Activated T-helper 1 cell treated with anti-CD3 and anti-CD28 coated beads, Interleukin-12 subunit alpha, Interleukin-12 subunit beta, Interleukin-2, Interleukin-4 antibody, amounts not matched to agents 30 ng/mL and 10 ng/mL and 1 ng/mL, durations not matched to agents 14 hours and 24 hours and 36 hours (primary cell): Measurements from ENCODE around the gene TFB2M. TPM values are rescaled to one million over a fixed set of nuclear protein-coding genes. Genes with fewer than 3 reads are reported as not detected.
"Not testable (repeated sequence)": the region's sequence is repeated elsewhere in the genome, so short reads cannot be mapped to it uniquely, and the experiment has no call there.

Source experiments
- DNase-seq: peaks from one replicate; pipeline ENCODE4 v3.0.0; 2021; ENCODE audit warnings: low spot score
- H3K27ac Mint-ChIP-seq: one replicate; pipeline ENCODE4 v1.8.0; 2021; ENCODE audit warnings: mild to moderate bottlenecking, mixed read lengths
- H3K27me3 Mint-ChIP-seq: one replicate; pipeline ENCODE4 v1.8.0; 2022; ENCODE audit warnings: mild to moderate bottlenecking, moderate library complexity, mixed read lengths; ENCODE audit not compliant: insufficient read depth
- H3K36me3 Mint-ChIP-seq: one replicate; pipeline ENCODE4 v1.8.0; 2021; ENCODE audit warnings: low read depth, mixed read lengths
- H3K4me1 Mint-ChIP-seq: one replicate; pipeline ENCODE4 v1.8.0; 2021; ENCODE audit warnings: low read depth, mixed read lengths
- H3K4me3 Mint-ChIP-seq: one replicate; pipeline ENCODE4 v1.8.0; 2021; ENCODE audit warnings: mild to moderate bottlenecking, moderate library complexity, mixed read lengths
- H3K9me3 Mint-ChIP-seq: one replicate; pipeline ENCODE4 v1.8.0; 2021; ENCODE audit warnings: mixed read lengths
- intact Hi-C: fragments of 100-400 bp; cut with micrococcal nuclease; formaldehyde crosslinking; loops from one replicate; pipeline ENCODE4 v1.15.1; 2024
- total RNA-seq: library from RNA; stranded (reverse); gene quantifications from 2 replicates; pipeline ENCODE4 v1.2.3, GENCODE V29; 2022

Gene TFB2M
- total RNA-seq, result 24.8 and 30.9 TPM in 2 replicates

- no peaks in the 10 kb centered on the region for H3K9me3 Mint-ChIP-seq
- peak within 1 kb of the TSS; percentile 98 for H3K4me3 Mint-ChIP-seq
- intact Hi-C loops, result loop anchor here (1.0 to 10.0 kb wide), 18 partner anchors 43 to 1964 kb away; partner anchors contain the start of genes COX20, HNRNPU, KIF26B and SCCPDH
- peaks cover 12% of the 10 kb centered on the region for H3K36me3 Mint-ChIP-seq
- no peaks in the 10 kb centered on the region for H3K27me3 Mint-ChIP-seq
- H3K4me1 Mint-ChIP-seq, result peaks cover 48% of the 10 kb centered on the region
- H3K27ac Mint-ChIP-seq, result peak within 1 kb of the TSS; percentile 99
- DNase-seq, result peak; percentile 93
Observed at GRCh38 chr1:246566128-246566812, at the start of gene TFB2M, which contains the start of gene CNST. Gene TFB2M (minus strand): TSS chr1:246566261. CDS start chr1:246566138, 123 bp downstream. Gene CNST (plus strand): TSS chr1:246566456. CDS start chr1:246591563, 25,107 bp downstream.

- peaks cover 3% of the 10 kb centered on the region for H3K27me3 Mint-ChIP-seq
- no peak for DNase-seq
- H3K27ac Mint-ChIP-seq, result peak overlapping the region; percentile 65
- intact Hi-C loops, result no loop called here
- peaks cover 19% of the 10 kb centered on the region for H3K4me1 Mint-ChIP-seq
- H3K36me3 Mint-ChIP-seq, result peaks cover 15% of the 10 kb centered on the region
- no peaks in the 10 kb centered on the region for H3K9me3 Mint-ChIP-seq
- no peak overlapping the region for H3K4me3 Mint-ChIP-seq
Observed at GRCh38 chr1:246613096-246613758, 47.2 kb upstream of the TFB2M start.

DNA sequence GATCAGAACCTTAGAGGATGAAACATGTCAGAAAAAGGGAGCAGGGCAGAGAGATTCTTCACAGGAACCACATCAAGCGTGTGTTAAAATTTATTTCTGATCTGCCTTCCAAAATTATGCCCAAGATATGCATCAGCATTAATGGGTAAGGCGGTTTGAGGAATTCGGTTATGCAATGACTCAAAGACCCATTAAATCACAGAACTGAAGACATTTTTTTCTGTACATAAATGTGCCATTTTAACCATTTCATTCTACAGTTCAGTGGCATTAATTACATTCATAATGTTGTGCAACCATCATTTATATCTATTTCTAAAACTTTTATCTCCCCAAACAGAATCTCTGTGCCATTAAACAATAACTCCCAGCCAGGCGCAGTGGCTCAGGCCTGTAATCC, 43.6 kb upstream of the TFB2M start:
- H3K9me3 Mint-ChIP-seq, result no peaks in the 10 kb centered on the region
- peaks cover 8% of the 10 kb centered on the region for H3K36me3 Mint-ChIP-seq
- no peak overlapping the region for H3K4me3 Mint-ChIP-seq
- DNase-seq, result no peak
- intact Hi-C loops, result loop anchor here (2.0 kb wide), 1 partner anchor 43 kb away; the partner anchor contains the start of genes CNST and TFB2M
- H3K27ac Mint-ChIP-seq, result no peak overlapping the region
- peaks cover 19% of the 10 kb centered on the region for H3K4me1 Mint-ChIP-seq
- peaks cover 3% of the 10 kb centered on the region for H3K27me3 Mint-ChIP-seq

- Mint-ChIP-seq H3K9me3 (peaks cover under 1% of the 10 kb centered on the region), H3K4me1 (peaks cover 20% of the 10 kb centered on the region), H3K36me3 (peaks cover 7% of the 10 kb centered on the region), H3K27ac (peak overlapping the region; percentile 18), H3K27me3 (peaks cover 3% of the 10 kb centered on the region), H3K4me3 (no peak overlapping the region)
- no peak for DNase-seq
- intact Hi-C loops, result loop anchor here (2.0 kb wide), 1 partner anchor 42 kb away; the partner anchor contains the start of genes CNST and TFB2M
Observed at GRCh38 chr1:246608616-246609376, 42.7 kb upstream of the TFB2M start.

DNA sequence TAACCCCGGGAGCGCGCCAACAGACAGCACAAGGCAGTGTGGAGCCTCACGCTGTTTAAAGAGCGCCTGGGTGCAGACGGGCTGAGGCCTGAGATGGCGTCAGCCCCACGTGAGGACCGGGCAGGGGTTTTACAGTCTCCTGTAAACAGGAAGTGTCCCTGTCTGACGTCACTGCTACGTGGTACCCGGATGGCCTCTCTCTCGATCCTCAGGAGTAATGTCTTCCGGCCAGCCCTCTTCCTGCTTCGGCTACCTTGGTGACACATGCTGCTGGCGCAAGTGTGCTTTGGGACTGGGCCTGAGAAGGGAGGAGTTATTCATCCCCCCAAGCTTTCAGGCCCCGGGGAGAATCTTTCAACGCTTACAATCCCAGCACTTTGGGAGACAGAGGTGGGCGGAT, 41.4 kb upstream of the TFB2M start:
- H3K9me3 Mint-ChIP-seq, result peaks cover 6% of the 10 kb centered on the region
- peaks cover 32% of the 10 kb centered on the region for H3K4me1 Mint-ChIP-seq
- peaks cover 3% of the 10 kb centered on the region for H3K27me3 Mint-ChIP-seq
- no peak overlapping the region for H3K4me3 Mint-ChIP-seq
- H3K36me3 Mint-ChIP-seq, result peaks cover 10% of the 10 kb centered on the region
- DNase-seq, result no peak
- H3K27ac Mint-ChIP-seq, result no peak overlapping the region
- intact Hi-C loops, result no loop called here

DNA sequence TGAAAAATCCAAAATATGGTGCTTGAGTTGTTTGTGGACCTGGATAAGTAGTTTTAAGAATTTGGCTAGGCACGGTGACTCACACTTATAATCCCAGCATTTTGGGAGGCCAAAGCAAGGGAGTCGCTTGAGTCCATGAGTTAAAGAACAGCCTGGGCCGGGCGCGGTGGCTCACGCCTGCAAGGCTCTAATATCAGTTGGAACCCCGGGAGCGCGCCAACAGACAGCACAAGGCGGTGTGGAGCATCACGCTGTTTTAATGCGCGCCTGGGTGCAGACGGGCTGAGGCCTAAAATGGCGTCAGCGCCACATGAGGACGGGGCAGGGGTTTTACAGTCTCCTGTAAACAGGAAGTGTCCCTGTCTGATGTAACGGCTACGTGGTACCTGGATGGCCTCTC, 39.2 kb upstream of the TFB2M start:
- H3K4me3 Mint-ChIP-seq, H3K27me3 Mint-ChIP-seq, H3K27ac Mint-ChIP-seq, DNase-seq, intact Hi-C loops, H3K9me3 Mint-ChIP-seq: not testable (repeated sequence)
- H3K4me1 Mint-ChIP-seq, result peaks cover 35% of the 10 kb centered on the region
- peaks cover 12% of the 10 kb centered on the region for H3K36me3 Mint-ChIP-seq

- peaks cover 6% of the 10 kb centered on the region for H3K9me3 Mint-ChIP-seq
- no peak overlapping the region for H3K4me3 Mint-ChIP-seq
- no peak for DNase-seq
- H3K4me1 Mint-ChIP-seq, result peaks cover 27% of the 10 kb centered on the region
- no peaks in the 10 kb centered on the region for H3K27me3 Mint-ChIP-seq
- intact Hi-C loops, result no loop called here
- H3K36me3 Mint-ChIP-seq, result peaks cover 11% of the 10 kb centered on the region
- no peak overlapping the region for H3K27ac Mint-ChIP-seq
Observed at GRCh38 chr1:246602194-246602593, 36.1 kb upstream of the TFB2M start.

- Mint-ChIP-seq H3K27ac (no peak overlapping the region), H3K36me3 (peaks cover 13% of the 10 kb centered on the region), H3K27me3 (no peaks in the 10 kb centered on the region), H3K9me3 (peaks cover 6% of the 10 kb centered on the region), H3K4me1 (peaks cover 27% of the 10 kb centered on the region), H3K4me3 (no peak overlapping the region)
- DNase-seq, result no peak
- intact Hi-C loops, result no loop called here
Observed at GRCh38 chr1:246600579-246600978, 34.5 kb upstream of the TFB2M start.

GRCh38 chr1:246599315-246599714, 33.3 kb upstream of the TFB2M start:
- Mint-ChIP-seq H3K9me3 (peaks cover 6% of the 10 kb centered on the region), H3K36me3 (peaks cover 14% of the 10 kb centered on the region), H3K27ac (no peak overlapping the region), H3K27me3 (no peaks in the 10 kb centered on the region), H3K4me1 (peaks cover 27% of the 10 kb centered on the region), H3K4me3 (no peak overlapping the region)
- intact Hi-C loops, result no loop called here
- DNase-seq, result no peak

DNA sequence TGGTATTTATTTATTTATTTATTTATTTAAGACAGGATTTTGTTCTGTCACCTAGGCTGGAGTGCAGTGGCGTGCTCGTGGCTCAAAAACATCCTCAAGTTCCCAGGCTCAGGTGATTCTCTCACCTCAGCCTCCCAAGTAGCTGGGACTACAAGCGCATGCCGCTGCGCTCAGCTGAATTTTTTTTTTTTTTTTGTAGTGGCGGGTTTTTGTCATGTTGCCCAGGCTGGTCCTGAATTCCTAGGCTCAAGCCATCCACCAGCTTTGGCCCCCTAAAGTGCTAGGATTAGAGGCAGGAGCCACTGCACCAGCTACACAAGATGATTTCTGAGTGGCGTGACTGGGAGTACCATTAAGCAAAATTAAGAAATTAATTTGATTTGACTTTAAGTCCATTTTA, 31.9 kb upstream of the TFB2M start:
- H3K9me3 Mint-ChIP-seq, result no peaks in the 10 kb centered on the region
- no peak overlapping the region for H3K27ac Mint-ChIP-seq
- DNase-seq, result no peak
- peaks cover 10% of the 10 kb centered on the region for H3K36me3 Mint-ChIP-seq
- H3K4me3 Mint-ChIP-seq, result no peak overlapping the region
- no peaks in the 10 kb centered on the region for H3K27me3 Mint-ChIP-seq
- H3K4me1 Mint-ChIP-seq, result peaks cover 19% of the 10 kb centered on the region
- intact Hi-C loops, result no loop called here

- H3K36me3 Mint-ChIP-seq, result peaks cover 13% of the 10 kb centered on the region
Observed at GRCh38 chr1:246597340-246597739, 31.3 kb upstream of the TFB2M start.

DNA sequence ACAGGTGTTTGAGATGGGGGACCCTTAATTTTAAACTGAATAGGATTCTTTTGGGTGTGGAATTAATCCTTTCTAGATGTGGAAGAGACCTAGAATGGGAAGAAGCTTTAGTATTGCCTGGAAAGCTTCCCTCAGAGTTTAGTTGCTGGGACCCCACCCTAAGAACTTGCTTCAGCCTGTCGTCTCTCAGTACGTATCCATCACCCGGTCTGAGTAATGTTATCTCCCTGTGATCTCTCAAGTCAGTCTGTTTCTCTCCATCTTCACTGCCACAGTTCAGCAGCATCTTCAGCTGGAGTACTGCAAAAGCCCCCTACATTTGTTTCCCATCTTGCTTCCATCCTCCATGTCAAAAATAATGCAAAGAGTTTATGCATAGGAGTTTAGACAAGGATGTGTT, 29.1 kb upstream of the TFB2M start:
- Mint-ChIP-seq H3K36me3 (peaks cover 18% of the 10 kb centered on the region), H3K4me3 (no peak overlapping the region), H3K4me1 (peaks cover 15% of the 10 kb centered on the region), H3K9me3 (peaks cover 3% of the 10 kb centered on the region), H3K27ac (no peak overlapping the region), H3K27me3 (no peaks in the 10 kb centered on the region)
- intact Hi-C loops, result no loop called here
- no peak for DNase-seq

More at GRCh38 chr1:246597340-246597739, 31.3 kb upstream of the TFB2M start:
- H3K27me3 Mint-ChIP-seq, result no peaks in the 10 kb centered on the region
- peaks cover 13% of the 10 kb centered on the region for H3K4me1 Mint-ChIP-seq
- DNase-seq, result no peak
- intact Hi-C loops, result no loop called here
- no peak overlapping the region for H3K27ac Mint-ChIP-seq
- H3K4me3 Mint-ChIP-seq, result no peak overlapping the region
- H3K9me3 Mint-ChIP-seq, result no peaks in the 10 kb centered on the region
